Endothelial cell of umbilical vein (primary cell): ENCODE data around the gene SMARCA4. TPM values are rescaled to one million over a fixed set of nuclear protein-coding genes. Genes with fewer than 3 reads are reported as not detected.
A peak's percentile ranks its signal among the peaks of the same experiment; 100 is the strongest.
"Not testable (repeated sequence)": the region's sequence is repeated elsewhere in the genome, so short reads cannot be mapped to it uniquely, and the experiment has no call there.

Source experiments
- BruUV-seq: library from RNA; stranded (reverse); fragments of 400-500 nt; replicated peaks from 2 replicates; lab custom pipeline; 2021; lab: Mats Ljungman, UMichigan
- CTCF ChIA-PET: fragments of 300-600, 350-600 bp; sonication (Branson Sonifier 250); formaldehyde crosslinking; loops from one replicate; lab custom pipeline; 2021; ENCODE audit warnings: antibody characterized with exemption, inconsistent platforms; lab: Charles Lee
- POLR2A ChIA-PET: fragments of 300-600, 350-600 bp; sonication (Branson Sonifier 250); formaldehyde crosslinking; loops from one replicate; lab custom pipeline; 2021; ENCODE audit warnings: antibody characterized with exemption, inconsistent platforms; lab: Charles Lee
- DNase-seq: peaks from one replicate; pipeline ENCODE4 v3.0.0-alpha.2; 2011; ENCODE audit warnings: low read depth, low spot score
- FAIRE-seq: peaks from 2 replicates; lab custom pipeline; 2011; peaks lifted over from hg19 to GRCh38; lab: Jason Lieb, UNC
- H2AFZ ChIP-seq: 2 replicates; pipeline ENCODE4 v1.6.0; 2012; ENCODE audit warnings: low read depth, low read length, control low read depth, inconsistent platforms
- H3K27ac ChIP-seq: 2 replicates; pipeline ENCODE4 v1.5.1; 2011; ENCODE audit warnings: low read depth, mild to moderate bottlenecking, control low read depth, low read length, moderate library complexity; ENCODE audit not compliant: insufficient read depth
- H3K27me3 ChIP-seq, 2 experiments: 2 replicates each; pipeline versions ENCODE4 v1.6.0 to v1.6.1; 2011; ENCODE audit warnings: low read length in 2 of 2, mixed read lengths in 1 of 2; ENCODE audit not compliant: control insufficient read depth in 2 of 2, insufficient read depth in 2 of 2
- H3K36me3 ChIP-seq, 2 experiments: 2 replicates in 1 of 2; 3 replicates in 1 of 2; pipeline ENCODE4 v1.5.1; 2011; ENCODE audit warnings: low read length in 2 of 2, mild to moderate bottlenecking in 1 of 2, moderate library complexity in 1 of 2; ENCODE audit not compliant: control insufficient read depth in 2 of 2, insufficient read depth in 2 of 2; ENCODE audit errors: extremely low read depth in 1 of 2
- H3K4me1 ChIP-seq: 3 replicates; pipeline ENCODE4 v1.5.1; 2011; ENCODE audit warnings: mild to moderate bottlenecking, low read length; ENCODE audit not compliant: control insufficient read depth, insufficient read depth; ENCODE audit errors: extremely low read depth
- H3K4me2 ChIP-seq: 2 replicates; pipeline ENCODE4 v1.6.1; 2011; ENCODE audit warnings: low read length, control low read depth, mixed read lengths; ENCODE audit not compliant: insufficient read depth
- H3K4me3 ChIP-seq, 3 experiments: fragments of 200-600 bp in 1 of 3; sonication (generic), shearing (Covaris generic) in 1 of 3; replicated peaks in 1 of 3; 2 replicates each; pipeline ENCODE4 v1.5.1; 2011 to 2016; ENCODE audit warnings: control low read depth in 3 of 3, low read length in 3 of 3, mild to moderate bottlenecking in 2 of 3, inconsistent platforms in 1 of 3, low read depth in 1 of 3, moderate library complexity in 1 of 3; ENCODE audit not compliant: insufficient read depth in 1 of 3
- H3K79me2 ChIP-seq: 2 replicates; pipeline ENCODE4 v1.6.0; 2012; ENCODE audit warnings: low read length, inconsistent platforms; ENCODE audit not compliant: control insufficient read depth, insufficient read depth
- H3K9ac ChIP-seq: replicated peaks from 2 replicates; pipeline ENCODE3; 2011; ENCODE audit warnings: low read length, control low read depth; ENCODE audit not compliant: insufficient read depth; ENCODE audit errors: extremely low read depth
- H3K9me1 ChIP-seq: replicated peaks from 3 replicates; pipeline ENCODE4 v1.6.0; 2011; ENCODE audit warnings: mild to moderate bottlenecking, low read length; ENCODE audit not compliant: control insufficient read depth, insufficient read depth; ENCODE audit errors: extremely low read depth
- H3K9me3 ChIP-seq: replicated peaks from 2 replicates; pipeline ENCODE4 v1.5.1; 2012; ENCODE audit warnings: low read length, inconsistent platforms; ENCODE audit not compliant: control insufficient read depth, insufficient read depth
- H4K20me1 ChIP-seq: replicated peaks from 2 replicates; pipeline ENCODE3; 2011; ENCODE audit warnings: mild to moderate bottlenecking, low read length; ENCODE audit not compliant: control insufficient read depth, insufficient read depth; ENCODE audit errors: extremely low read depth
- EZH2 ChIP-seq: IDR thresholded peaks from 2 replicates; pipeline ENCODE4 v1.6.1; 2012; ENCODE audit warnings: borderline replicate concordance, low read depth, mild to moderate bottlenecking, moderate library complexity, low read length, inconsistent platforms; ENCODE audit not compliant: severe bottlenecking
- FOS ChIP-seq: IDR thresholded peaks from 2 replicates; pipeline ENCODE4 v1.6.1; 2011; ENCODE audit warnings: mild to moderate bottlenecking, low read length, moderate library complexity, borderline replicate concordance; ENCODE audit not compliant: insufficient read depth
- GATA2 ChIP-seq: IDR thresholded peaks from 2 replicates; pipeline ENCODE4 v1.7.0; 2011; ENCODE audit warnings: low read depth, mild to moderate bottlenecking, moderate library complexity, mixed read lengths, low read length; ENCODE audit not compliant: insufficient read length, insufficient read depth
- JUN ChIP-seq: IDR thresholded peaks from 2 replicates; pipeline ENCODE4 v1.6.1; 2011; ENCODE audit warnings: borderline replicate concordance, low read depth; ENCODE audit not compliant: insufficient read length, insufficient read depth
- MYC ChIP-seq: IDR thresholded peaks from one replicate; pipeline ENCODE4 v1.6.1; 2011; ENCODE audit warnings: mild to moderate bottlenecking, low read depth, low read length
- POLR2A ChIP-seq: IDR thresholded peaks from 2 replicates; pipeline ENCODE4 v1.6.1; 2012; ENCODE audit warnings: low read depth, mild to moderate bottlenecking, control low read depth, low read length
- POLR2AphosphoS5 ChIP-seq: IDR thresholded peaks from 2 replicates; pipeline ENCODE4 v1.6.1; 2012; ENCODE audit warnings: low read depth, mild to moderate bottlenecking, control low read depth, low read length, moderate library complexity; ENCODE audit not compliant: insufficient read depth
- dilution Hi-C: fragments of 300-500 bp; cut with MboI; formaldehyde crosslinking; loops from one replicate; pipeline ENCODE4 v1.15.0; 2019; ENCODE audit warnings: low sequenced_read_pairs; ENCODE audit not compliant: extremely low pct_ligation_motif_present
- intact Hi-C: fragments of 100-400 bp; cut with micrococcal nuclease; formaldehyde crosslinking; loops from one replicate; pipeline ENCODE4 v1.10.0; 2022
- polyA plus RNA-seq, 4 experiments: library from polyadenylated mRNA; depleted of rRNA in 3 of 4; stranded (reverse) in 3 of 4; unstranded in 1 of 4; fragments of >200 nt; gene quantifications; 2 replicates each; pipeline versions ENCODE4 v1.2.1 to v1.2.3, GENCODE V29; 2011 to 2012; ENCODE audit warnings: missing spikeins in 1 of 4
- total RNA-seq: library from RNA; stranded (reverse); gene quantifications from 2 replicates; pipeline ENCODE4 v1.2.3, GENCODE V29; 2021
- TF ChIP-seq, protein P1 (sequence below), 2 donors: IDR thresholded peaks; 1 replicate in 1 of 2; 2 replicates in 1 of 2; pipeline ENCODE4 v1.5.1; 2011; ENCODE audit warnings: low read length in 2 of 2, mild to moderate bottlenecking in 2 of 2, moderate library complexity in 2 of 2, control low read depth in 1 of 2, inconsistent platforms in 1 of 2, low read depth in 1 of 2; ENCODE audit not compliant: insufficient read depth in 1 of 2; ENCODE audit errors: extremely low read depth in 1 of 2
- TF ChIP-seq, protein P2 (sequence below): IDR thresholded peaks from 2 replicates; pipeline ENCODE4 v1.6.1; 2011; ENCODE audit not compliant: insufficient read depth, insufficient read length

SMARCA4 gene
- total and polyA plus RNA-seq, 2 donors (not counting 3 experiments of a cell fraction or from before 2014, with no cell fraction given), result 65.0 to 177 TPM

DNA sequence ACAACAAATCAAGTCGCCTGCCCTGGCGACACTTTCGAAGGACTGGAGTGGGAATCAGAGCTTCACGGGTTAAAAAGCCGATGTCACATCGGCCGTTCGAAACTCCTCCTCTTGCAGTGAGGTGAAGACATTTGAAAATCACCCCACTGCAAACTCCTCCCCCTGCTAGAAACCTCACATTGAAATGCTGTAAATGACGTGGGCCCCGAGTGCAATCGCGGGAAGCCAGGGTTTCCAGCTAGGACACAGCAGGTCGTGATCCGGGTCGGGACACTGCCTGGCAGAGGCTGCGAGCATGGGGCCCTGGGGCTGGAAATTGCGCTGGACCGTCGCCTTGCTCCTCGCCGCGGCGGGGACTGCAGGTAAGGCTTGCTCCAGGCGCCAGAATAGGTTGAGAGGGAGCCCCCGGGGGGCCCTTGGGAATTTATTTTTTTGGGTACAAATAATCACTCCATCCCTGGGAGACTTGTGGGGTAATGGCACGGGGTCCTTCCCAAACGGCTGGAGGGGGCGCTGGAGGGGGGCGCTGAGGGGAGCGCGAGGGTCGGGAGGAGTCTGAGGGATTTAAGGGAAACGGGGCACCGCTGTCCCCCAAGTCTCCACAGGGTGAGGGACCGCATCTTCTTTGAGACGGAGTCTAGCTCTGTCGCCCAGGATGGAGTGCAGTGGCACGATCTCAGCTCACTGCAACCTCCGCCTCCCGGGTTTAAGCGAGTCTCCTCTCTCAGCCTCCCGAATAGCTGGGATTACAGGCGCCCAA, 128.6 kb downstream of the SMARCA4 start, which contains the start of gene LDLR:
Gene LDLR, plus strand, starts transcription at position 210 of the 760 bp plus-strand sequence. Its CDS starts 86 bp downstream, at position 296.
- intact Hi-C loops, result loop anchor here (1.0 to 10.0 kb wide), 5 partner anchors 15 to 585 kb away; partner anchors contain the start of gene KEAP1
- Histone ChIP-seq H3K9me1 (no peaks in the 10 kb centered on the region), H4K20me1 (peaks cover 2% of the 10 kb centered on the region), H3K9me3 (no peaks in the 10 kb centered on the region), H3K9ac (peak within 1 kb of the TSS; percentile 94), H3K36me3 (peaks cover 0 to under 1% of the 10 kb centered on the region in 2 experiments), H3K27ac (peak within 1 kb of the TSS; percentile 87), H2AFZ (peak within 1 kb of the TSS; percentile 36), H3K4me2 (peak within 1 kb of the TSS; percentile 93), H3K4me3 (peak within 1 kb of the TSS; percentile 43 to 67 (median 58)), H3K79me2 (peaks cover 44% of the 10 kb centered on the region), H3K27me3 (no peaks in the 10 kb centered on the region), H3K4me1 (peaks cover 57% of the 10 kb centered on the region)
- BruUV-seq, result TSS peak; percentile 26
- DNase-seq (peak; percentile 86), FAIRE-seq (peak; percentile 91)
- no peak for TF ChIP-seq EZH2
- TF ChIP-seq FOS, result no peak
- TF ChIP-seq, protein P1, sequence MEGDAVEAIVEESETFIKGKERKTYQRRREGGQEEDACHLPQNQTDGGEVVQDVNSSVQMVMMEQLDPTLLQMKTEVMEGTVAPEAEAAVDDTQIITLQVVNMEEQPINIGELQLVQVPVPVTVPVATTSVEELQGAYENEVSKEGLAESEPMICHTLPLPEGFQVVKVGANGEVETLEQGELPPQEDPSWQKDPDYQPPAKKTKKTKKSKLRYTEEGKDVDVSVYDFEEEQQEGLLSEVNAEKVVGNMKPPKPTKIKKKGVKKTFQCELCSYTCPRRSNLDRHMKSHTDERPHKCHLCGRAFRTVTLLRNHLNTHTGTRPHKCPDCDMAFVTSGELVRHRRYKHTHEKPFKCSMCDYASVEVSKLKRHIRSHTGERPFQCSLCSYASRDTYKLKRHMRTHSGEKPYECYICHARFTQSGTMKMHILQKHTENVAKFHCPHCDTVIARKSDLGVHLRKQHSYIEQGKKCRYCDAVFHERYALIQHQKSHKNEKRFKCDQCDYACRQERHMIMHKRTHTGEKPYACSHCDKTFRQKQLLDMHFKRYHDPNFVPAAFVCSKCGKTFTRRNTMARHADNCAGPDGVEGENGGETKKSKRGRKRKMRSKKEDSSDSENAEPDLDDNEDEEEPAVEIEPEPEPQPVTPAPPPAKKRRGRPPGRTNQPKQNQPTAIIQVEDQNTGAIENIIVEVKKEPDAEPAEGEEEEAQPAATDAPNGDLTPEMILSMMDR (IDR thresholded peaks at IDR 0.05; ENCODE audit: extremely low read depth in 1 of 2, insufficient read depth in 1 of 2, low read depth in 1 of 2, low read length in 2 of 2), result no peak
- TF ChIP-seq GATA2, result no peak
- TF ChIP-seq JUN, result no peak
- peak; percentile 91 for TF ChIP-seq POLR2A
- no peak for TF ChIP-seq MYC
- TF ChIP-seq, protein P2, sequence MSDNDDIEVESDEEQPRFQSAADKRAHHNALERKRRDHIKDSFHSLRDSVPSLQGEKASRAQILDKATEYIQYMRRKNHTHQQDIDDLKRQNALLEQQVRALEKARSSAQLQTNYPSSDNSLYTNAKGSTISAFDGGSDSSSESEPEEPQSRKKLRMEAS, result peak; percentile 50
- peak; percentile 90 for TF ChIP-seq POLR2AphosphoS5
- dilution Hi-C loops, result no loop called here
- ChIA-PET CTCF (interaction anchor here (1.1 to 4.0 kb wide), 5 partner anchors 11 to 153 kb away, joined by 3 to 25 read pairs (median 8); no protein-coding TSS in a partner anchor), POLR2A (no interaction called here)

DNA sequence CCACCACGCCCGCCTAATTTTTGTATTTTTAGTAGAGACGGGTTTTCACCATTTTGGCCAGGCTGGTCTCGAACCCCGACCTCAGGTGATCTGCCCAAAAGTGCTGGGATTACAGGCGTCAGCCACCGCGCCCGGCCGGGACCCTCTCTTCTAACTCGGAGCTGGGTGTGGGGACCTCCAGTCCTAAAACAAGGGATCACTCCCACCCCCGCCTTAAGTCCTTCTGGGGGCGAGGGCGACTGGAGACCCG, 129.1 kb downstream of the SMARCA4 start:
- Histone ChIP-seq H3K9ac (peak overlapping the region; percentile 94), H3K27ac (peak overlapping the region; percentile 87), H3K4me1 (peaks cover 61% of the 10 kb centered on the region), H3K79me2 (peaks cover 47% of the 10 kb centered on the region), H3K4me3 (peak overlapping the region; percentile 43 to 67 (median 58))
- DNase-seq, H3K9me3 ChIP-seq, H4K20me1 ChIP-seq, FAIRE-seq, H3K4me2 ChIP-seq, H2AFZ ChIP-seq, BruUV-seq, H3K36me3 ChIP-seq, H3K9me1 ChIP-seq, dilution Hi-C loops, H3K27me3 ChIP-seq: not testable (repeated sequence)
- intact Hi-C loops, result loop anchor here (1.0 to 10.0 kb wide), 3 partner anchors 54 to 585 kb away; partner anchors contain the start of gene KEAP1
- CTCF ChIA-PET, result interaction anchor here (1.2 to 4.0 kb wide), 3 partner anchors 36 to 153 kb away, joined by 3 to 25 read pairs (median 12); no protein-coding TSS in a partner anchor
- POLR2A ChIA-PET, result interaction anchor here (0.5 kb wide), 1 partner anchor 37 kb away, joined by 5 read pairs; no protein-coding TSS in a partner anchor
